Colonic mucosa (tissue), 4 donors: ENCODE measurements around the gene HDAC2. TPM values are rescaled to one million over a fixed set of nuclear protein-coding genes. Genes with fewer than 3 reads are reported as not detected.

ENCODE experiments used
- DNase-seq: peaks from one replicate; pipeline ENCODE4 v3.0.0-alpha.2; 2020
- H3K27ac ChIP-seq: fragments of 200-600 bp; one replicate; pipeline ENCODE4 v1.8.0; 2021
- H3K27me3 ChIP-seq: fragments of 200-600 bp; one replicate; pipeline ENCODE4 v1.8.0; 2021
- H3K36me3 ChIP-seq: fragments of 200-600 bp; one replicate; pipeline ENCODE4 v1.8.0; 2021
- H3K4me1 ChIP-seq: fragments of 200-600 bp; one replicate; pipeline ENCODE4 v1.8.0; 2021; ENCODE audit warnings: mild to moderate bottlenecking
- H3K4me3 ChIP-seq: fragments of 200-600 bp; one replicate; pipeline ENCODE4 v1.8.0; 2021
- H3K9ac ChIP-seq, 2 donors: one replicate each; pipeline ENCODE4 v1.7.0; 2013; ENCODE audit warnings: control low read depth in 2 of 2, low read depth in 2 of 2, low read length in 2 of 2
- H3K9me3 ChIP-seq: fragments of 200-600 bp; one replicate; pipeline ENCODE4 v1.8.0; 2021
- intact Hi-C: fragments of 100-400 bp; cut with DNase I; formaldehyde crosslinking; loops from one replicate; pipeline ENCODE4 v1.14.1; 2022
- total RNA-seq, 2 donors: library from RNA; stranded (reverse); fragmentation: NEBNext Ultra II Directional in 1 of 2; extraction: Animal tissue kit (Norgen Biotek cat#: 25700) in 1 of 2; gene quantifications; one replicate each; pipeline ENCODE4 v1.2.1, GENCODE V29; 2021
- TF ChIP-seq, protein P1 (sequence below): fragments of 200-600 bp; IDR thresholded peaks from one replicate; pipeline ENCODE4 v1.8.0; 2022; ENCODE audit warnings: antibody characterized with exemption, mild to moderate bottlenecking
- donor health status: healthy.
- donor health status: DM: no; HTN: no; CAD: no.
- donor health status: DM: no; HTN: no; CAD: no.

Gene HDAC2
- total RNA-seq, 2 donors from 2014 or later, result 79.8 to 95.0 TPM

DNA sequence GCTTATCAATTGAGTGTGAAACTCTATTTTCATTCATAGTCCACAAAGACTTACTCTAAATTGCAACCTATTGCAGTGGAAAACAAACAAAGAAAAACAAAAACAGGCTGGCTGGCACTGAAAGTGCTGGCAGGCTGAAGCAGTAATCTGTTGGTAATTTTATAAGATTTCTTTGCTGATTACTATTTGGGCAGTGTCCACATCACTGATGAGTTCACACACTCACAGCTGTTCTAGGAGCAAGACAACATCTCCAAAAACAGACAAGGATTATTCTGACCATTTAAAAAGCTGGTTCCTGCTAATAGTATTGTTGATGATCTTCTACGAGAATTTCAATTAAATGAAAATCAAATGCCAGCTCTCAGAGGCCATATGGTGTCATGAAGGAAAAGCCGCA, 86.9 kb downstream of the HDAC2 start:
- H3K9ac ChIP-seq, result no peak overlapping the region
- no peaks in the 10 kb centered on the region for H3K4me1 ChIP-seq
- intact Hi-C loops, result loop anchor here (10.0 kb wide), 1 partner anchor 479 kb away; no protein-coding TSS in a partner anchor
- TF ChIP-seq, protein P1, sequence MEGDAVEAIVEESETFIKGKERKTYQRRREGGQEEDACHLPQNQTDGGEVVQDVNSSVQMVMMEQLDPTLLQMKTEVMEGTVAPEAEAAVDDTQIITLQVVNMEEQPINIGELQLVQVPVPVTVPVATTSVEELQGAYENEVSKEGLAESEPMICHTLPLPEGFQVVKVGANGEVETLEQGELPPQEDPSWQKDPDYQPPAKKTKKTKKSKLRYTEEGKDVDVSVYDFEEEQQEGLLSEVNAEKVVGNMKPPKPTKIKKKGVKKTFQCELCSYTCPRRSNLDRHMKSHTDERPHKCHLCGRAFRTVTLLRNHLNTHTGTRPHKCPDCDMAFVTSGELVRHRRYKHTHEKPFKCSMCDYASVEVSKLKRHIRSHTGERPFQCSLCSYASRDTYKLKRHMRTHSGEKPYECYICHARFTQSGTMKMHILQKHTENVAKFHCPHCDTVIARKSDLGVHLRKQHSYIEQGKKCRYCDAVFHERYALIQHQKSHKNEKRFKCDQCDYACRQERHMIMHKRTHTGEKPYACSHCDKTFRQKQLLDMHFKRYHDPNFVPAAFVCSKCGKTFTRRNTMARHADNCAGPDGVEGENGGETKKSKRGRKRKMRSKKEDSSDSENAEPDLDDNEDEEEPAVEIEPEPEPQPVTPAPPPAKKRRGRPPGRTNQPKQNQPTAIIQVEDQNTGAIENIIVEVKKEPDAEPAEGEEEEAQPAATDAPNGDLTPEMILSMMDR, result no peak
- H3K4me3 ChIP-seq, result no peak overlapping the region
- H3K9me3 ChIP-seq, result no peaks in the 10 kb centered on the region
- H3K27ac ChIP-seq, result no peak overlapping the region
- no peaks in the 10 kb centered on the region for H3K27me3 ChIP-seq
- no peaks in the 10 kb centered on the region for H3K36me3 ChIP-seq
- no peak for DNase-seq

Other genes with a start within 250 kb of the HDAC2 start
- 100 to 1,000 TPM; 228 to 242 TPM for gene MARCKS, start 113.8 kb downstream of the HDAC2 start, total RNA-seq